ENCODE results near the gene PTPRS.

Gene PTPRS

DNA sequence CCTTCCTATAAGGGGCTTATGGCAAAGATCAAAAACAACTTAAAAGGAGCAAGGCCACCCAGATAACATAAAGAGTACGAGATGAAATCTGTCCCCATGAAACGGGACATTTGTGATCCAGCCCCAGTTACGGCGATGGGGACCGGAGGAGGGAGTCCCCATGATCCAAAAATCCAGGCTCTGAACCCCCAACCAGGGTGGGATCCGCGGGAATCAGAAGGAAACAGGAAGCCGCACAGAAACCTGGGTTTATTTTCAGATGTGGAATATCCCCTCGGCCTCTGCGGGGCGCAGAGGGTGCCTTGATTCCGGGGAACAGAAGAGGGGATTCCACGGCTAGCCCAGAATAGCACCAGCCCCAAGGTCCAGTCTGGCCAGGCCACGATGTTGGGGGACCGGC is 5.0 kb downstream of the PTPRS start:
- CTCF ChIA-PET = no interaction called here
- TF ChIP-seq LEF1 (IDR thresholded peaks at IDR 0.05; ENCODE audit: borderline replicate concordance) (no peak), HDGF (IDR thresholded peaks at IDR 0.05; ENCODE audit: borderline replicate concordance) (no peak), TARDBP (IDR thresholded peaks at IDR 0.05) (no peak), CTBP1 (IDR thresholded peaks at IDR 0.05; ENCODE audit: borderline replicate concordance) (no peak), ZNF384 (IDR thresholded peaks at IDR 0.05) (no peak), FOXK2 (IDR thresholded peaks at IDR 0.05) (no peak), ARNT (IDR thresholded peaks at IDR 0.05) (no peak), PKNOX1 (IDR thresholded peaks at IDR 0.05) (no peak), SP1 (IDR thresholded peaks at IDR 0.05) (no peak), FOXM1 (IDR thresholded peaks at IDR 0.05; ENCODE audit: borderline replicate concordance) (no peak), ELF4 (IDR thresholded peaks at IDR 0.05) (no peak), NFRKB (IDR thresholded peaks at IDR 0.05) (no peak)
- POLR2A ChIA-PET = interaction anchor here (0.6 kb wide), 1 partner anchor 99 kb away, joined by 3 read pairs; no protein-coding TSS in a partner anchor
- no peak for DNase-seq (ENCODE audit: extremely low spot score)

GRCh38 chr19:5334824-5335500 is 5.7 kb downstream of the PTPRS start:
- ChIA-PET POLR2A (interaction anchor here (0.6 kb wide), 1 partner anchor 100 kb away, joined by 3 read pairs; no protein-coding TSS in a partner anchor), CTCF (no interaction called here)
- TF ChIP-seq HDGF (IDR thresholded peaks at IDR 0.05; ENCODE audit: borderline replicate concordance) (no peak), CTBP1 (IDR thresholded peaks at IDR 0.05; ENCODE audit: borderline replicate concordance) (no peak), ZNF384 (IDR thresholded peaks at IDR 0.05) (no peak), TARDBP (IDR thresholded peaks at IDR 0.05) (no peak), FOXM1 (IDR thresholded peaks at IDR 0.05; ENCODE audit: borderline replicate concordance) (no peak), SP1 (IDR thresholded peaks at IDR 0.05) (no peak), NFRKB (IDR thresholded peaks at IDR 0.05) (no peak), PKNOX1 (IDR thresholded peaks at IDR 0.05) (no peak), L3MBTL2 (conservative IDR thresholded peaks at IDR 0.05) (no peak), LEF1 (IDR thresholded peaks at IDR 0.05; ENCODE audit: borderline replicate concordance) (no peak), BHLHE40 (IDR thresholded peaks at IDR 0.05; ENCODE audit: borderline replicate concordance) (no peak), ARNT (IDR thresholded peaks at IDR 0.05) (no peak), SUZ12 (IDR thresholded peaks at IDR 0.05) (no peak)
- DNase-seq (ENCODE audit: extremely low spot score) = no peak

GRCh38 chr19:5334366-5334739 is 6.3 kb downstream of the PTPRS start:
- CTCF ChIA-PET = no interaction called here
- TF ChIP-seq LEF1 (IDR thresholded peaks at IDR 0.05; ENCODE audit: borderline replicate concordance) = no peak
- TF ChIP-seq FOXK2 (IDR thresholded peaks at IDR 0.05) = no peak
- TF ChIP-seq SUZ12 (IDR thresholded peaks at IDR 0.05) = no peak
- no peak for TF ChIP-seq CTBP1 (IDR thresholded peaks at IDR 0.05; ENCODE audit: borderline replicate concordance)
- TF ChIP-seq TARDBP (IDR thresholded peaks at IDR 0.05) = no peak
- TF ChIP-seq NFRKB (IDR thresholded peaks at IDR 0.05) = no peak
- TF ChIP-seq HDGF (IDR thresholded peaks at IDR 0.05; ENCODE audit: borderline replicate concordance) = no peak
- no peak for TF ChIP-seq PKNOX1 (IDR thresholded peaks at IDR 0.05)
- no peak for TF ChIP-seq BHLHE40 (IDR thresholded peaks at IDR 0.05; ENCODE audit: borderline replicate concordance)
- no peak for TF ChIP-seq ZNF384 (IDR thresholded peaks at IDR 0.05)
- TF ChIP-seq ELF4 (IDR thresholded peaks at IDR 0.05) = no peak
- no peak for TF ChIP-seq FOXA1 (IDR thresholded peaks at IDR 0.05)
- no peak for TF ChIP-seq SP1 (IDR thresholded peaks at IDR 0.05)
- no peak for TF ChIP-seq L3MBTL2 (conservative IDR thresholded peaks at IDR 0.05)
- POLR2A ChIA-PET = no interaction called here
- no peak for DNase-seq (ENCODE audit: extremely low spot score)

DNA sequence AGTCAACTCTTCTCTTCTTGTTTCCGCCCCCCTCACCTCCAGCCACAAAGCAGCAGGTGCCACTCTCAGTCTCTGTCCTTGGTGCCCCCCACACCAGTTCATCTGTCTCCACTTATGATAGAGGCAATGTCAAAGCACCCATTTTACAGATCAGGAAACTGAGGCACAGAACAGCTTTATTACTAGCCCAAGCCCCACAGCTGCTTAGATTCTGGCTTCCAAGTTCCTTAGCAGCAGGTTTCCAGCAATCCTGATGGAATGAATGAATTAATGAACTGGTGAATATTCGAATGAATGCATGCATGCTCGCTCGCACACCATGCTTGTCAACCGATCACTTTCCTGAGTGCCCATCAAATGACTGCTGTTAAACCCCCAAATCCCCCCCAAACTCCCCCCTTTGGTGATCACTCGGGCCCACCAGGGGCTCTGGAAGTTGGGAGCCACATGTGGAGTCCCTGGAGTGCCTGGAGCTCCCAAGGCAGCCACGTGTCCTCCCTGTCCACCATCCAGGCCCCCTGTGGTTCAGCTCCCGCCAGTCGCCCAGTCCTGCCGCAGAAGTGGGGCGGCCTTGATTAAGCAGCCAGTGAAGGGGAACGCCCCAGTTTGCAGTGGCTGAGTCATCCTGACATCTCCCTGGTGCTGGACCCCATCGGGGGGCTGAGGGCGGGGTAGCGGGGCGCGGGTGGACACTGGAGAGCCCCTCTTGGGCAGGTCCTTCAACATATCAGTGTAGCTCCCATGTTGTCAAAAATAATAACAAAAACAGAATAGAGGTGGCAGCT is 6.8 kb downstream of the PTPRS start:
- CTCF ChIA-PET = no interaction called here
- POLR2A ChIA-PET = no interaction called here
- no peak for DNase-seq (ENCODE audit: extremely low spot score)
- no peak for TF ChIP-seq ZNF384 (IDR thresholded peaks at IDR 0.05)
- no peak for TF ChIP-seq LEF1 (IDR thresholded peaks at IDR 0.05; ENCODE audit: borderline replicate concordance)
- no peak for TF ChIP-seq ARNT (IDR thresholded peaks at IDR 0.05)

DNA sequence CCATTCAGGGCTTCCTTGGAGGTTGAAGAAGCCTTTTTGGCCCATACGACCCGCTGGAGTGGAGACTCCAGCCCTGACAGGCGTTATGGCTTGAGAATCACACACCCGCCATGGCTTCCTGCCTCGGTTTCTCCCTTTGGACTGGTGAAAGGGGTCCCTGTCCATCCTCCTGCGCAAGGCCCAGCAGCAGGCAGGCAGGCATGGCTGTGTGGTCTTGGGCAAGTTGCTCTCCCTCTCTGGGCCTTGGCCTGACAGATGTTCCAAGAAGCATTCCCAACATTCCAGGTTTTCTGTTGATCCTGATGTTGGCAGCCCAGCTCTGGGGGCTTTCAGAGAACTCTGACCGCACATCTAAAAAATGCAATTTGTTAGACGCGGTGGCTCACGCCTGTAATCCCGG is 8.1 kb downstream of the PTPRS start:
- DNase-seq (ENCODE audit: extremely low spot score) = no peak
- ChIA-PET POLR2A (no interaction called here), CTCF (no interaction called here)
- TF ChIP-seq ZNF384 (IDR thresholded peaks at IDR 0.05) = no peak
- TF ChIP-seq L3MBTL2 (conservative IDR thresholded peaks at IDR 0.05) = no peak
- no peak for TF ChIP-seq LEF1 (IDR thresholded peaks at IDR 0.05; ENCODE audit: borderline replicate concordance)
- no peak for TF ChIP-seq FOXA1 (IDR thresholded peaks at IDR 0.05)
- TF ChIP-seq HDGF (IDR thresholded peaks at IDR 0.05; ENCODE audit: borderline replicate concordance) = no peak
- no peak for TF ChIP-seq BHLHE40 (IDR thresholded peaks at IDR 0.05; ENCODE audit: borderline replicate concordance)
- no peak for TF ChIP-seq ARNT (IDR thresholded peaks at IDR 0.05)

- CTCF ChIA-PET = no interaction called here
- DNase-seq (ENCODE audit: extremely low spot score) = no peak
- POLR2A ChIA-PET = no interaction called here
- TF ChIP-seq CTBP1 (IDR thresholded peaks at IDR 0.05; ENCODE audit: borderline replicate concordance) (no peak), FOXM1 (IDR thresholded peaks at IDR 0.05; ENCODE audit: borderline replicate concordance) (no peak), L3MBTL2 (conservative IDR thresholded peaks at IDR 0.05) (no peak), FOXK2 (IDR thresholded peaks at IDR 0.05) (no peak), SUZ12 (IDR thresholded peaks at IDR 0.05) (no peak)
Measured at GRCh38 chr19:5331790-5332189, 8.8 kb downstream of the PTPRS start.

All from HEK293T (cell line).